ENCODE results near the gene CSNK1D. TPM values are rescaled to one million over a fixed set of nuclear protein-coding genes. Genes with fewer than 3 reads are reported as not detected.
"Not testable (repeated sequence)": the region's sequence is repeated elsewhere in the genome, so short reads cannot be mapped to it uniquely, and the experiment has no call there.

CSNK1D gene
- total RNA-seq, 1 donor from 2014 or later = 86.8 TPM

GRCh38 chr17:82215095-82215971, 58.2 kb downstream of the CSNK1D start:
- H3K4me1 ChIP-seq = peaks cover 25 to 37% of the 10 kb centered on the region in 2 donors
- H3K4me3 ChIP-seq = no peak overlapping the region
- intact Hi-C loops (cut with DNase I) = no loop called here
- TF ChIP-seq CTCF (IDR thresholded peaks at IDR 0.05) = no peak
- no peak for DNase-seq (ENCODE audit: low spot score in 2 of 2)
- H3K27ac ChIP-seq = peak overlapping the region; percentile 84 to 93
- H3K27me3 ChIP-seq = no peaks in the 10 kb centered on the region
- no peaks in the 10 kb centered on the region for H3K9me3 ChIP-seq
- H3K36me3 ChIP-seq = no peaks in the 10 kb centered on the region

DNA sequence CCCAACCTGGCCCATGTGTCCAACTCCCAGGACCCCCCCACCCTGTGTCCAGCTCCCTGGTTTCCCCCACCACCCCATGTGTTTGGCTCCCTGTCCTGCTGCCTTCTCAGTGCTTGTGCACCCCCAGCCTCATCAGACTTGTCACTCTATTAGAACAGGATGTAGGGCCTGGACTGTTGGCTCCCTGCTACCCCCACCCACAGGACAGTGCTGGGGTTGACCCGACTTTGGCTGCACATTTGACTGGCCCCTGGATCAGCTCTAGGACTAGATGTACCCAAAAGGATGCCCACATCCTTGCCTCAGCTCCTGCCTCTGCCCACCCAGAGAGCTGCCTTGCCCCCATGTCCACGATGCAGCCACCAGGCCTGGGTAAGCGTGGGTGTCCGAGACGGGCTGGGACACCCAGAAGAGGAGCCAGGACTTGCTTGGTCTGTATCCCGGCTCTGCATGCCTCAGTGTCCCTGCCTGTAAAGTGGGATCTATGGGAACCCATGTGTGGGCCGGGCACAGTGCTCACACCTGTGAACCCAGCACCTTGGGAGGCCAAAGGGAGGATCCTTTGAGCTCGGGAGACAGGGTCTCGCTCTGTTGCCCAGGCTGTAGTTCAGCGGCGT, 59.4 kb downstream of the CSNK1D start:
- no peaks in the 10 kb centered on the region for H3K36me3 ChIP-seq
- no peaks in the 10 kb centered on the region for H3K9me3 ChIP-seq
- no peak for TF ChIP-seq CTCF (IDR thresholded peaks at IDR 0.05)
- no peak overlapping the region for H3K4me3 ChIP-seq
- H3K27ac ChIP-seq = no peak overlapping the region
- no peaks in the 10 kb centered on the region for H3K27me3 ChIP-seq
- no peak for DNase-seq (ENCODE audit: low spot score in 2 of 2)
- H3K4me1 ChIP-seq = peaks cover 25 to 37% of the 10 kb centered on the region in 2 donors
- intact Hi-C loops (cut with DNase I) = loop anchor here (5.0 kb wide), 1 partner anchor 192 kb away; the partner anchor contains the start of genes CENPX and LRRC45

DNA sequence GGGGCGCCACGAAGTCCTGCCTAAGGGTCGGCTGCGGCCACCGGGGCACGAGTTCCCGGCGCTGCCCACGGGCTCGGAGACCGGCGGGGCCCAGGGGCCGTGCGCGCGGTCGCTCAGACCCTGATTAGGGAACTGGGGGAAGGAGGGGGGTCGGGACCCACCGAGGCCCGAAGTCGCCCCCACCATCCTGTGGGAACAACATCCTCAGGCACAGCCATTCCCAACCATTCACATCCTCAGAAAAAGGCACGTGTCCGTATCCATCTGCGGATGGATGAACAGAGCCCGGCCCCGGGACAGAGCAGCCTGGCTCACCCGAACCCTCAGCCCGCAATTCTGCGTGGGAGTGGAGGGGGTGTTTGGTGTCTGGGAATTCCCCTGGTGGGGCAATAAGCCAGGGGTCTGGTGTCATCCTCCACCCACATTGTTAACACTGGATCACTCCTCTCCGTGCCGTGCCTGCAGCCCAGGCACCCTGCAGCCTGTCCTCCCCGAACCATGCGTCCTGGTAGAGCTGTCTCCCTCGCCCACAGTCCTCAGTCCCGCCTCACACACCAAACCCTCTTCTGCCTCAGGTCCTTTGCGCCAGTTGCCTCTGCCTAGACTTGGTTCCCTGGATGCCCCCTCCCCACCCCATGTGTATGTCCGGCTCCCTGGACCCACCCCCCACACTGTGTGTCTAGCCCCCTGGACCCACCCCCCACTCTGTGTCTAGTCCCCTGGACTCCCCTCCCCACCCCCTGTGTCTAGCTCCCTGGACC, 60.1 kb downstream of the CSNK1D start:
- peak overlapping the region; percentile 55 to 89 for H3K27ac ChIP-seq
- peak in 1 of 2 donors; percentile 76 for DNase-seq (ENCODE audit: low spot score in 2 of 2)
- intact Hi-C loops (cut with DNase I) = loop anchor here (2.0 to 5.0 kb wide), 3 partner anchors 17 to 191 kb away; partner anchors contain the start of genes CENPX, CSNK1D and LRRC45

GRCh38 chr17:82212331-82213250, 60.9 kb downstream of the CSNK1D start, which contains the start of gene CCDC57:
Gene CCDC57 (minus strand): TSS chr17:82212842. CDS start chr17:82201944, 10,898 bp downstream.
- Histone ChIP-seq H3K9me3 (no peaks in the 10 kb centered on the region), H3K4me3 (peak within 1 kb of the TSS; percentile 55 to 99), H3K4me1 (peaks cover 20 to 30% of the 10 kb centered on the region in 2 donors), H3K36me3 (no peaks in the 10 kb centered on the region), H3K27me3 (no peaks in the 10 kb centered on the region), H3K27ac (peak within 1 kb of the TSS; percentile 55 to 89)
- peak in 1 of 3 experiments; percentile 10 for TF ChIP-seq CTCF (IDR thresholded peaks at IDR 0.05)
- intact Hi-C loops (cut with DNase I) = loop anchor here (2.0 to 5.0 kb wide), 3 partner anchors 18 to 190 kb away; partner anchors contain the start of genes CENPX, CSNK1D and LRRC45
- peak in 1 of 2 donors; percentile 89 for DNase-seq (ENCODE audit: low spot score in 2 of 2)

More for the DNA sequence above, 60.1 kb downstream of the CSNK1D start:
- H3K4me3 ChIP-seq = peak overlapping the region; percentile 55 to 99
- H3K9me3 ChIP-seq = no peaks in the 10 kb centered on the region
- no peak for TF ChIP-seq CTCF (IDR thresholded peaks at IDR 0.05)
- H3K27me3 ChIP-seq = no peaks in the 10 kb centered on the region
- peaks cover 25 to 37% of the 10 kb centered on the region in 2 donors for H3K4me1 ChIP-seq
- no peaks in the 10 kb centered on the region for H3K36me3 ChIP-seq

DNA sequence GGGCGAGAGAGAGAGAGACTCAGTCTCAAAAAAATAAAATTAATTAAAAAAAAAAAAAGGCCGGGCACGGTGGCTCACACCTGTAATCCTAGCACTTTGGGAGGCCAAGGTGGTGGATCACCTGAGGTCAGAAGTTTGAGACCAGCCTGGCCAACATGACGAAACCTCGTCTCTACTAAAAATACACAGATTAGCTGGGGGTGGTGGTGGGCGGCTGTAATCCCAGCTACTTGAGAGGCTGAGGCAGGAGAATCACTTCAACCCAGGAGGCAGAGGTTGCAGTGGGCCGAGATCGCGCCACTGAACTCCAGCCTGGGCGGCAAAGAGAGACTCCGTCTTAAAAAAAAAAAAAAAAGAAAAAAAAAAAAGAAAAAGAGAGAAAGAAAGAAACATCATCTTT, 62.8 kb downstream of the CSNK1D start:
- not testable (repeated sequence) for H3K36me3 ChIP-seq; H3K27me3 ChIP-seq; H3K27ac ChIP-seq; H3K9me3 ChIP-seq; DNase-seq (ENCODE audit: low spot score in 2 of 2); H3K4me3 ChIP-seq
- intact Hi-C loops (cut with DNase I) = loop anchor here (5.0 kb wide), 1 partner anchor 188 kb away; the partner anchor contains the start of genes CENPX and LRRC45
- peaks cover 5 to 15% of the 10 kb centered on the region in 2 donors for H3K4me1 ChIP-seq
